SJCRH30 (cell line): ENCODE results near the gene DSPP. TPM values are rescaled to one million over a fixed set of nuclear protein-coding genes. Genes with fewer than 3 reads are reported as not detected.

Experiments
- DNase-seq, 2 experiments: peaks; one replicate each; pipeline ENCODE4 v3.0.0-alpha.2; 2015 to 2020
- H3K27ac ChIP-seq: fragments of 250-450 bp; sonication (Bioruptor Pico); 2 replicates; pipeline ENCODE4 v1.5.1; 2020; ENCODE audit warnings: mild to moderate bottlenecking, moderate library complexity
- H3K27me3 ChIP-seq: fragments of 250-450 bp; sonication (Bioruptor Pico); 2 replicates; pipeline ENCODE4 v1.5.1; 2020; ENCODE audit warnings: mild to moderate bottlenecking, moderate library complexity
- H3K36me3 ChIP-seq: fragments of 250-450 bp; sonication (Bioruptor Pico); 2 replicates; pipeline ENCODE4 v1.5.1; 2020; ENCODE audit warnings: mild to moderate bottlenecking, moderate library complexity
- H3K4me1 ChIP-seq: fragments of 250-450 bp; sonication (Bioruptor Pico); 2 replicates; pipeline ENCODE4 v1.5.1; 2020; ENCODE audit warnings: mild to moderate bottlenecking, moderate library complexity
- H3K4me3 ChIP-seq: fragments of 250-450 bp; sonication (Bioruptor Pico); 2 replicates; pipeline ENCODE4 v1.5.1; 2020; ENCODE audit warnings: mild to moderate bottlenecking, moderate library complexity
- H3K9me3 ChIP-seq: fragments of 250-450 bp; sonication (Bioruptor Pico); replicated peaks from 2 replicates; pipeline ENCODE4 v1.5.1; 2020; ENCODE audit warnings: mild to moderate bottlenecking, moderate library complexity
- total RNA-seq: library from RNA; depleted of rRNA; stranded (reverse); fragments of >200 nt; shearing (Covaris generic); gene quantifications from 2 replicates; pipeline ENCODE4 v1.2.3, GENCODE V29; 2014; rRNA removed

Gene DSPP
- total RNA-seq, 1 experiment from 2014 or later: 0.06 TPM

DNA sequence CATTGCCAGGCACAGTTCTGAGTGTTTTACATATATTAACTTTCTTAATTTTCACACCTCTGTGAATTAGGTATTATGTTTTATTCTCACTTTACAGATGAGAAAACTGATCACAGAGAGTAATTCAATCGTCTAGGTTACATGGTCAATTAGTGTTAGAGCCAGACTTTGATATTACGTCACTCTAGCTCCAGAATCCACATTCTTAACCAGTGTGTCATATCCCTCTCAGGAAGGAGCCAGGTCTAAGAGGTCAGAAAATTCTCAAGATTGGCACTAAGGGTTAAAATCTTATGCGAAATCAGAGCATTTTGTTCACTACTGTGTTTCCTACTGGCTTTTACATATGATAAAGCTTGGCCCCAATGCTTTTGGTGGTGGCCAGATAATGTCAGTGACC lies 49.2 kb downstream of the DSPP start:
- H3K9me3 ChIP-seq: 0 out of 2 replicates have a peak, but pooled peaks cover 3% of the 10 kb centered on the region
- H3K27ac ChIP-seq: peak overlapping the region; percentile 84
- H3K4me3 ChIP-seq: no peak overlapping the region
- peaks cover 35% of the 10 kb centered on the region for H3K4me1 ChIP-seq
- no peaks in the 10 kb centered on the region for H3K36me3 ChIP-seq
- no peaks in the 10 kb centered on the region for H3K27me3 ChIP-seq
- DNase-seq: peak; percentile 38 to 87

DNA sequence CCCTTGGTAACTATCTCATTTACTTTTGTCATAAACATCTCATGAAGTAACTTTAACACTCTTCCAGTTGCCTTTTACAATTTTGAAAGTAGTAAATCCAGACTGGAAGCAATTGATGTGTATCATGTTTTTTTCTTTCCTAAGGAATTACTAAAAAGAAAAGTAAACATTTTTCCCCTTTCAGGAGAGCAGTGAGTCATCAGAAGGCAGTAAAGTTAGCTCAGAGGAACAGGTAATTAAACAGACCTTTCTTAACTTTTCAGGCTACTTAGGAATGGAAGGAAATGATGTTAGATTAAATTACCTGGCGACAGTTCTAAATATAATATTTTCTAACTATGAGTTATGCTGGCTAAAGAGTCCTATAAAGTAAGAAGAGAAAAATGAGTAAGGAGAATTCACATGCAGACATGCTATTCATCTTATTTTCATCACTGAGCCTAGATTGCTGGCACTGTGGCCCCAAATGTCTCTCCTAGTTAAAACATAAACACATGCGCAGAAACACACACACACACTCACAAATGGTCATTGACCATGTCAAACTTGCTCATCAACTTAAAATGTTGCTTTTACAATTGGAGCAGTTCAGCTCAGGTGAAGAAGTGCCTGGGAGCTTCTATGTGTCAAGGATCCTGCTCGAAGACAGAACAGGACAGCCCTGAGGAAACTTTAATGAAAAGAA lies 51.1 kb downstream of the DSPP start:
- Histone ChIP-seq H3K36me3 (no peaks in the 10 kb centered on the region), H3K4me1 (peaks cover 35% of the 10 kb centered on the region), H3K9me3 (0 out of 2 replicates have a peak, but pooled peaks cover 3% of the 10 kb centered on the region), H3K27ac (peak overlapping the region; percentile 2; the same call in 1 of the 2 replicates), H3K27me3 (no peaks in the 10 kb centered on the region), H3K4me3 (no peak overlapping the region)
- DNase-seq: no peak

- Histone ChIP-seq H3K27ac (no peak overlapping the region), H3K27me3 (no peaks in the 10 kb centered on the region), H3K36me3 (no peaks in the 10 kb centered on the region), H3K4me1 (peaks cover 18% of the 10 kb centered on the region), H3K4me3 (no peak overlapping the region), H3K9me3 (no peaks in the 10 kb centered on the region)
- DNase-seq: no peak
These were observed 54.5 kb downstream of the DSPP start for GRCh38 chr4:87662871-87663270.

Other genes with a start within 250 kb of the DSPP start
- gene HSD17B11, start 217.3 kb upstream of the DSPP start, total RNA-seq: 57.9 and 62.5 TPM in 2 replicates
- 38.5 and 40.7 TPM in 2 replicates for gene NUDT9, start 186.0 kb upstream of the DSPP start, total RNA-seq
- gene SPARCL1, start 79.2 kb upstream of the DSPP start, total RNA-seq: 0.18 TPM in 1 of 2 replicates, not detected in the other
- 0.25 and 0.36 TPM in 2 replicates for gene DMP1, start 41.8 kb downstream of the DSPP start, total RNA-seq
- not detected in 2 replicates for gene IBSP, start 191.0 kb downstream of the DSPP start, total RNA-seq
- not detected in 2 replicates for gene MEPE, start 224.4 kb downstream of the DSPP start, total RNA-seq